ENCODE results near the gene NCKAP1. TPM values are rescaled to one million over a fixed set of nuclear protein-coding genes. Genes with fewer than 3 reads are reported as not detected.

Gene NCKAP1
- total RNA-seq, 1 donor from 2014 or later: 106 TPM

- TF ChIP-seq, protein P1, sequence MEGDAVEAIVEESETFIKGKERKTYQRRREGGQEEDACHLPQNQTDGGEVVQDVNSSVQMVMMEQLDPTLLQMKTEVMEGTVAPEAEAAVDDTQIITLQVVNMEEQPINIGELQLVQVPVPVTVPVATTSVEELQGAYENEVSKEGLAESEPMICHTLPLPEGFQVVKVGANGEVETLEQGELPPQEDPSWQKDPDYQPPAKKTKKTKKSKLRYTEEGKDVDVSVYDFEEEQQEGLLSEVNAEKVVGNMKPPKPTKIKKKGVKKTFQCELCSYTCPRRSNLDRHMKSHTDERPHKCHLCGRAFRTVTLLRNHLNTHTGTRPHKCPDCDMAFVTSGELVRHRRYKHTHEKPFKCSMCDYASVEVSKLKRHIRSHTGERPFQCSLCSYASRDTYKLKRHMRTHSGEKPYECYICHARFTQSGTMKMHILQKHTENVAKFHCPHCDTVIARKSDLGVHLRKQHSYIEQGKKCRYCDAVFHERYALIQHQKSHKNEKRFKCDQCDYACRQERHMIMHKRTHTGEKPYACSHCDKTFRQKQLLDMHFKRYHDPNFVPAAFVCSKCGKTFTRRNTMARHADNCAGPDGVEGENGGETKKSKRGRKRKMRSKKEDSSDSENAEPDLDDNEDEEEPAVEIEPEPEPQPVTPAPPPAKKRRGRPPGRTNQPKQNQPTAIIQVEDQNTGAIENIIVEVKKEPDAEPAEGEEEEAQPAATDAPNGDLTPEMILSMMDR (conservative IDR thresholded peaks at IDR 0.05): no peak
- Mint-ChIP-seq H3K27me3 (ENCODE audit: low read depth) (no peaks in the 10 kb centered on the region), H3K4me3 (no peak overlapping the region), H3K4me1 (peaks cover 49% of the 10 kb centered on the region), H3K9me3 (no peaks in the 10 kb centered on the region), H3K27ac (ENCODE audit: unreplicated experiment) (no peak overlapping the region), H3K36me3 (ENCODE audit: low read depth) (peaks cover 51% of the 10 kb centered on the region)
- no peak for DNase-seq (ENCODE audit: low read depth, low spot score)
These were observed 117.0 kb downstream of the NCKAP1 start for GRCh38 chr2:182921234-182921633.

- peak overlapping the region; percentile 69 for H3K27ac Mint-ChIP-seq (ENCODE audit: unreplicated experiment)
- no peaks in the 10 kb centered on the region for H3K27me3 Mint-ChIP-seq (ENCODE audit: low read depth)
- H3K36me3 Mint-ChIP-seq (ENCODE audit: low read depth): peaks cover 50% of the 10 kb centered on the region
These were observed 117.6 kb downstream of the NCKAP1 start for GRCh38 chr2:182920631-182921056.

DNA sequence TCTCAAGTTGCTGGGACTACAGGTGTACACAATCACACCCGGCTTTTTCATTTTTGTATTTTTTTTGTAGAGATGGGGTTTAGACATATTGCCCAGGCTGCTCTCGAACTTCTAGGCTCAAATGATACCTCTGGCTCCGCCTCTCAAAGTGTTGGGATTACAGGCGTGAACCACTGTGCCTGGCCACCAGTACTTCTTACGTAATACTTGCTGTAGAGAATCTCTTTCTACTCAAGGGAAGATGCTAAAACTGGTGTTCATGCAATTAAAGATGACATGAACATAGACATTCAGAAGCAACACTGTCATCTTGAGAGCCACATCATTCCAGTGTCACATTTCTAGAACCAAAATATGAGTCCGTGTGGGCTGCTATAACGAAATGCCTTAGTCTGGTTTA is 118.2 kb downstream of the NCKAP1 start:
- H3K4me3 Mint-ChIP-seq: no peak overlapping the region
- DNase-seq (ENCODE audit: low read depth, low spot score): no peak
- no peaks in the 10 kb centered on the region for H3K27me3 Mint-ChIP-seq (ENCODE audit: low read depth)
- H3K27ac Mint-ChIP-seq (ENCODE audit: unreplicated experiment): peak overlapping the region; percentile 69
- TF ChIP-seq, protein P1 (conservative IDR thresholded peaks at IDR 0.05): no peak
- peaks cover 60% of the 10 kb centered on the region for H3K4me1 Mint-ChIP-seq
- H3K9me3 Mint-ChIP-seq: no peaks in the 10 kb centered on the region
- H3K36me3 Mint-ChIP-seq (ENCODE audit: low read depth): peaks cover 50% of the 10 kb centered on the region

More at GRCh38 chr2:182920631-182921056, 117.6 kb downstream of the NCKAP1 start:
- Mint-ChIP-seq H3K9me3 (no peaks in the 10 kb centered on the region), H3K4me3 (peak overlapping the region; percentile 39), H3K4me1 (peaks cover 55% of the 10 kb centered on the region)
- no peak for DNase-seq (ENCODE audit: low read depth, low spot score)
- TF ChIP-seq, protein P1 (conservative IDR thresholded peaks at IDR 0.05): no peak

DNA sequence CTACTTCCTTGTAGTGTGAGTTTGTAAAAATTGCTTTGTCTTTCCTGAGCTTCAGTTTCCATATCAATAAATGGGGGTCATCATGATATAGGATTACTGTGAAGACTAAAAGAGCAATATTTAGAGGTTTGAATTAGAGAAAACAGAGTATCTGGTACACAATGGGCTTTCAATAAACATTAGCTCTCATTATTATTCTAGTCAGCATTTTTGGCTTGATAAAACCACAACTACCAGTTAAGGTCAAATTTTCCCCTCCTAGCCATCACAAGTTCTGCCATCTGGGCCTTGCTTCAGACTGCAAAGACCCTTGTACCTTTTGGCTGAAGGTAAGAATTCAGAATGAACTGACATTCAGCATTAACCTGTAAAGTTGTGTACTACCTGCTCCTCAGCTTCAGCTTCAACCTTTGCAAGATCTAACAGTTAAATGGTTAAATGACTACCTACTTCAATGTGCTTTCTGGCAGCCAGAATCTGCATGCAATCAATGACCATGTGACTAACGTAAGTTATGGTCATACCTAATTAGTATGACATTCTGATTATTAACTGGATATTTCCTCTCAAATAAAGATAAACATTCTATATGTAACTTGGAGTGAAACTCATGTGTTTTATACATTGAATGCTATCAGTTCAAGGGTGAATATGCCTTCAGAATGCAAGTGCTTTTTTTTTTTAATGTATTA is 119.2 kb downstream of the NCKAP1 start:
- TF ChIP-seq, protein P1 (conservative IDR thresholded peaks at IDR 0.05): no peak

GRCh38 chr2:182917924-182918323 is 120.3 kb downstream of the NCKAP1 start:
- no peaks in the 10 kb centered on the region for H3K9me3 Mint-ChIP-seq
- no peaks in the 10 kb centered on the region for H3K27me3 Mint-ChIP-seq (ENCODE audit: low read depth)
- peaks cover 52% of the 10 kb centered on the region for H3K36me3 Mint-ChIP-seq (ENCODE audit: low read depth)
- no peak for DNase-seq (ENCODE audit: low read depth, low spot score)
- TF ChIP-seq, protein P1 (conservative IDR thresholded peaks at IDR 0.05): no peak
- H3K27ac Mint-ChIP-seq (ENCODE audit: unreplicated experiment): no peak overlapping the region
- H3K4me1 Mint-ChIP-seq: peaks cover 63% of the 10 kb centered on the region
- H3K4me3 Mint-ChIP-seq: no peak overlapping the region

More for the DNA sequence above, 119.2 kb downstream of the NCKAP1 start:
- no peak for DNase-seq (ENCODE audit: low read depth, low spot score)
- Mint-ChIP-seq H3K4me1 (peaks cover 60% of the 10 kb centered on the region), H3K4me3 (no peak overlapping the region), H3K27ac (ENCODE audit: unreplicated experiment) (no peak overlapping the region), H3K27me3 (ENCODE audit: low read depth) (no peaks in the 10 kb centered on the region), H3K9me3 (no peaks in the 10 kb centered on the region), H3K36me3 (ENCODE audit: low read depth) (peaks cover 53% of the 10 kb centered on the region)

All from neural crest cell (in vitro differentiated cells).